GM23338 (cell line): ENCODE measurements around the gene NCK2. TPM values are rescaled to one million over a fixed set of nuclear protein-coding genes. Genes with fewer than 3 reads are reported as not detected.

ENCODE experiments used
- ATAC-seq: fragments of 200-7000 bp; cut with Tn5 transposase; 3 replicates; pipeline ENCODE4 v1.9.1; 2020
- DNase-seq: peaks from one replicate; pipeline ENCODE4 v3.0.0-alpha.2; 2015; ENCODE audit warnings: low spot score
- H2AFZ ChIP-seq: fragments of 200-600 bp; sonication (generic); 2 replicates; pipeline ENCODE4 v1.8.0; 2016; ENCODE audit warnings: antibody characterized with exemption, mild to moderate bottlenecking, moderate library complexity
- H3F3A ChIP-seq: fragments of 200-600 bp; sonication (generic); replicated peaks from 2 replicates; pipeline ENCODE4 v1.8.0; 2017; ENCODE audit warnings: antibody characterized with exemption, mixed run types, low read depth
- H3K27ac ChIP-seq: fragments of 200-600 bp; sonication (generic); 2 replicates; pipeline ENCODE4 v1.6.1; 2016; ENCODE audit warnings: low read depth
- H3K27me3 ChIP-seq: fragments of 200-600 bp; sonication (generic); 2 replicates; pipeline ENCODE4 v1.8.0; 2016; ENCODE audit warnings: mild to moderate bottlenecking, mixed run types, moderate library complexity; ENCODE audit not compliant: insufficient read depth
- H3K36me3 ChIP-seq: fragments of 200-600 bp; sonication (generic); 2 replicates; pipeline ENCODE4 v1.8.0; 2016; ENCODE audit warnings: mild to moderate bottlenecking; ENCODE audit not compliant: insufficient read depth
- H3K4me1 ChIP-seq: fragments of 200-600 bp; sonication (generic); 2 replicates; pipeline ENCODE4 v1.8.0; 2016; ENCODE audit warnings: mild to moderate bottlenecking, moderate library complexity; ENCODE audit not compliant: insufficient read depth
- H3K4me2 ChIP-seq: fragments of 200-600 bp; sonication (generic); 2 replicates; pipeline ENCODE4 v1.7.1; 2017; ENCODE audit warnings: mixed run types
- H3K4me3 ChIP-seq: fragments of 200-600 bp; sonication (generic); 2 replicates; pipeline ENCODE4 v1.6.1; 2016; ENCODE audit warnings: mixed run types
- H3K79me2 ChIP-seq: fragments of 200-600 bp; sonication (generic); replicated peaks from 2 replicates; pipeline ENCODE4 v1.8.0; 2017; ENCODE audit warnings: mild to moderate bottlenecking; ENCODE audit not compliant: insufficient read depth
- H3K9me2 ChIP-seq: fragments of 200-600 bp; sonication (generic); 2 replicates; pipeline ENCODE4 v1.8.0; 2017; ENCODE audit not compliant: insufficient read depth
- H4K20me1 ChIP-seq: fragments of 200-600 bp; sonication (generic); replicated peaks from 2 replicates; pipeline ENCODE4 v1.8.0; 2017; ENCODE audit warnings: mild to moderate bottlenecking; ENCODE audit not compliant: insufficient read depth
- H3K27ac Mint-ChIP-seq: 2 replicates; pipeline ENCODE4 v1.8.0; 2020; ENCODE audit warnings: inconsistent platforms, mild to moderate bottlenecking, moderate library complexity, mixed read lengths
- H3K27me3 Mint-ChIP-seq: 3 replicates; pipeline ENCODE4 v1.8.0; 2022; ENCODE audit warnings: low read depth, mild to moderate bottlenecking, moderate library complexity, mixed read lengths, inconsistent platforms; ENCODE audit not compliant: insufficient read depth, poor library complexity
- H3K36me3 Mint-ChIP-seq: 3 replicates; pipeline ENCODE4 v1.8.0; 2021; ENCODE audit warnings: low read depth, mild to moderate bottlenecking, inconsistent platforms, moderate library complexity, mixed read lengths
- H3K4me1 Mint-ChIP-seq: 3 replicates; pipeline ENCODE4 v1.8.0; 2020; ENCODE audit warnings: mild to moderate bottlenecking, inconsistent platforms, mixed read lengths
- H3K4me3 Mint-ChIP-seq: 3 replicates; pipeline ENCODE4 v1.8.0; 2021; ENCODE audit warnings: moderate library complexity, mild to moderate bottlenecking, inconsistent platforms, mixed read lengths
- H3K9me3 Mint-ChIP-seq: 3 replicates; pipeline ENCODE4 v1.8.0; 2020; ENCODE audit warnings: moderate library complexity, mild to moderate bottlenecking, inconsistent platforms, mixed read lengths
- CREB1 ChIP-seq: fragments of 250-450 bp; sonication (Bioruptor Pico); IDR thresholded peaks from 2 replicates; pipeline ENCODE4 v1.5.0; 2020; ENCODE audit warnings: low read depth, mild to moderate bottlenecking, moderate library complexity
- EZH2 ChIP-seq: fragments of 200-600 bp; sonication (generic); IDR thresholded peaks from one replicate; pipeline ENCODE4 v1.8.0; 2017; ENCODE audit warnings: antibody characterized with exemption, mild to moderate bottlenecking, low read depth; ENCODE audit not compliant: unreplicated experiment
- EZH2phosphoT487 ChIP-seq: fragments of 200-600 bp; sonication (generic); IDR thresholded peaks from one replicate; pipeline ENCODE4 v1.8.1; 2018; ENCODE audit warnings: antibody characterized with exemption; ENCODE audit not compliant: unreplicated experiment
- JUNB ChIP-seq: IDR thresholded peaks from one replicate; pipeline ENCODE4 v1.6.1; 2016; ENCODE audit warnings: antibody characterized with exemption; ENCODE audit not compliant: unreplicated experiment
- NANOG ChIP-seq: IDR thresholded peaks from 2 replicates; pipeline ENCODE4 v1.6.1; 2016; ENCODE audit warnings: antibody characterized with exemption, borderline replicate concordance
- POLR2AphosphoS5 ChIP-seq: IDR thresholded peaks from 2 replicates; pipeline ENCODE4 v1.6.1; 2016; ENCODE audit warnings: antibody characterized with exemption, low read depth
- REST ChIP-seq: IDR thresholded peaks from one replicate; pipeline ENCODE4 v1.6.1; 2018; ENCODE audit warnings: antibody characterized with exemption; ENCODE audit not compliant: unreplicated experiment
- STAT1 ChIP-seq: IDR thresholded peaks from one replicate; pipeline ENCODE4 v1.6.1; 2016; ENCODE audit warnings: antibody characterized with exemption; ENCODE audit not compliant: unreplicated experiment
- ZNF114 ChIP-seq: fragments of 250-450 bp; sonication (Bioruptor Pico); IDR thresholded peaks from 2 replicates; pipeline ENCODE4 v1.5.0; 2020; ENCODE audit warnings: mild to moderate bottlenecking, moderate library complexity
- ZNF331 ChIP-seq: fragments of 250-450 bp; sonication (Bioruptor Pico); IDR thresholded peaks from 2 replicates; pipeline ENCODE4 v1.5.0; 2020; ENCODE audit warnings: low read depth, mild to moderate bottlenecking, moderate library complexity
- polyA plus RNA-seq: library from polyadenylated mRNA; unstranded; fragments of >200 nt; fragmentation: Nextera tagmentation; extraction: Ambion mirVana; gene quantifications from 2 replicates; pipeline ENCODE4 v1.2.1, GENCODE V29; 2016
- total RNA-seq: library from RNA; depleted of rRNA; stranded (reverse); fragments of >200 nt; shearing (Covaris generic); gene quantifications from 2 replicates; pipeline ENCODE4 v1.2.3, GENCODE V29; 2014
- TF ChIP-seq, protein P1 (sequence below): IDR thresholded peaks from 2 replicates; pipeline ENCODE4 v1.6.1; 2016; ENCODE audit warnings: antibody characterized with exemption
- TF ChIP-seq, protein P2 (sequence below), 2 experiments: fragments of 200-600 bp in 1 of 2; sonication (generic) in 1 of 2; conservative IDR thresholded peaks; 2 replicates each; pipeline versions ENCODE4 v1.5.1 to v1.6.1; 2016 to 2017; ENCODE audit warnings: antibody characterized with exemption in 2 of 2, low read depth in 2 of 2, mild to moderate bottlenecking in 2 of 2, moderate library complexity in 1 of 2

Gene NCK2
- total and polyA plus RNA-seq, 2 experiments from 2014 or later = 26.9 to 59.9 TPM

- Histone ChIP-seq H3K4me3 (no peak overlapping the region), H3K27me3 (no peaks in the 10 kb centered on the region), H3K4me2 (no peak overlapping the region), H3K4me1 (no peaks in the 10 kb centered on the region), H3F3A (no peaks in the 10 kb centered on the region), H2AFZ (no peak overlapping the region), H4K20me1 (no peaks in the 10 kb centered on the region), H3K27ac (no peak overlapping the region), H3K36me3 (no peaks in the 10 kb centered on the region), H3K79me2 (no peaks in the 10 kb centered on the region), H3K9me2 (no peaks in the 10 kb centered on the region)
- Mint-ChIP-seq H3K4me3 (no peak overlapping the region), H3K27me3 (peaks cover 3% of the 10 kb centered on the region), H3K27ac (no peak overlapping the region), H3K36me3 (no peaks in the 10 kb centered on the region; the same call in 2 of the 3 replicates), H3K4me1 (no peaks in the 10 kb centered on the region), H3K9me3 (no peaks in the 10 kb centered on the region; the same call in 2 of the 3 replicates)
- ATAC-seq = no peak
- no peak for TF ChIP-seq CREB1 (CRISPR knock-in tag)
- TF ChIP-seq JUNB = no peak
- no peak for TF ChIP-seq STAT1
- no peak for TF ChIP-seq EZH2phosphoT487
- TF ChIP-seq NANOG = no peak
- TF ChIP-seq EZH2 = no peak
- TF ChIP-seq, protein P1, sequence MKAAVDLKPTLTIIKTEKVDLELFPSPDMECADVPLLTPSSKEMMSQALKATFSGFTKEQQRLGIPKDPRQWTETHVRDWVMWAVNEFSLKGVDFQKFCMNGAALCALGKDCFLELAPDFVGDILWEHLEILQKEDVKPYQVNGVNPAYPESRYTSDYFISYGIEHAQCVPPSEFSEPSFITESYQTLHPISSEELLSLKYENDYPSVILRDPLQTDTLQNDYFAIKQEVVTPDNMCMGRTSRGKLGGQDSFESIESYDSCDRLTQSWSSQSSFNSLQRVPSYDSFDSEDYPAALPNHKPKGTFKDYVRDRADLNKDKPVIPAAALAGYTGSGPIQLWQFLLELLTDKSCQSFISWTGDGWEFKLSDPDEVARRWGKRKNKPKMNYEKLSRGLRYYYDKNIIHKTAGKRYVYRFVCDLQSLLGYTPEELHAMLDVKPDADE = no peak
- DNase-seq = no peak
These were observed 182.4 kb downstream of the NCK2 start for GRCh38 chr2:105926960-105927678.

- no peaks in the 10 kb centered on the region for H3K27me3 ChIP-seq
- H3K36me3 ChIP-seq = no peaks in the 10 kb centered on the region
- peaks cover 7% of the 10 kb centered on the region for H3K9me3 Mint-ChIP-seq
- H3K36me3 Mint-ChIP-seq = peaks cover 6% of the 10 kb centered on the region; the same call in 2 of the 3 replicates
- H3K27ac ChIP-seq = no peak overlapping the region
- no peaks in the 10 kb centered on the region for H3K4me1 ChIP-seq
- no peak overlapping the region for H3K4me3 Mint-ChIP-seq
- no peaks in the 10 kb centered on the region for H3F3A ChIP-seq
- ATAC-seq = no peak
- no peaks in the 10 kb centered on the region for H4K20me1 ChIP-seq
- H3K4me3 ChIP-seq = no peak overlapping the region
- H3K79me2 ChIP-seq = no peaks in the 10 kb centered on the region
- peaks cover 3% of the 10 kb centered on the region for H3K27me3 Mint-ChIP-seq
- H3K9me2 ChIP-seq = no peaks in the 10 kb centered on the region
- no peak overlapping the region for H2AFZ ChIP-seq
- no peak overlapping the region for H3K27ac Mint-ChIP-seq
- no peak overlapping the region for H3K4me2 ChIP-seq
- no peaks in the 10 kb centered on the region for H3K4me1 Mint-ChIP-seq
- DNase-seq = no peak
- TF ChIP-seq EZH2 = no peak
- no peak for TF ChIP-seq EZH2phosphoT487
- no peak for TF ChIP-seq REST
- TF ChIP-seq, protein P2, sequence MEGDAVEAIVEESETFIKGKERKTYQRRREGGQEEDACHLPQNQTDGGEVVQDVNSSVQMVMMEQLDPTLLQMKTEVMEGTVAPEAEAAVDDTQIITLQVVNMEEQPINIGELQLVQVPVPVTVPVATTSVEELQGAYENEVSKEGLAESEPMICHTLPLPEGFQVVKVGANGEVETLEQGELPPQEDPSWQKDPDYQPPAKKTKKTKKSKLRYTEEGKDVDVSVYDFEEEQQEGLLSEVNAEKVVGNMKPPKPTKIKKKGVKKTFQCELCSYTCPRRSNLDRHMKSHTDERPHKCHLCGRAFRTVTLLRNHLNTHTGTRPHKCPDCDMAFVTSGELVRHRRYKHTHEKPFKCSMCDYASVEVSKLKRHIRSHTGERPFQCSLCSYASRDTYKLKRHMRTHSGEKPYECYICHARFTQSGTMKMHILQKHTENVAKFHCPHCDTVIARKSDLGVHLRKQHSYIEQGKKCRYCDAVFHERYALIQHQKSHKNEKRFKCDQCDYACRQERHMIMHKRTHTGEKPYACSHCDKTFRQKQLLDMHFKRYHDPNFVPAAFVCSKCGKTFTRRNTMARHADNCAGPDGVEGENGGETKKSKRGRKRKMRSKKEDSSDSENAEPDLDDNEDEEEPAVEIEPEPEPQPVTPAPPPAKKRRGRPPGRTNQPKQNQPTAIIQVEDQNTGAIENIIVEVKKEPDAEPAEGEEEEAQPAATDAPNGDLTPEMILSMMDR (conservative IDR thresholded peaks at IDR 0.05; ENCODE audit: low read depth in 2 of 2) = no peak
- no peak for TF ChIP-seq POLR2AphosphoS5
- no peak for TF ChIP-seq ZNF331 (CRISPR knock-in tag)
- no peak for TF ChIP-seq STAT1
- TF ChIP-seq NANOG = no peak
- no peak for TF ChIP-seq ZNF114
- TF ChIP-seq JUNB = no peak
- no peak for TF ChIP-seq CREB1 (CRISPR knock-in tag)
- TF ChIP-seq, protein P1 = no peak
These were observed 183.4 kb downstream of the NCK2 start for GRCh38 chr2:105928086-105928485.
